GM21367 (cell line): ENCODE results near the gene MBL2.

ENCODE experiments used
- ATAC-seq: cut with Tn5 transposase; IDR thresholded peaks from one replicate; pipeline ENCODE4 v1.9.1; 2021; ENCODE audit not compliant: unreplicated experiment

The MBL2 gene

GRCh38 chr10:52772623-52773022 is at the start of gene MBL2:
TSS of gene MBL2 (minus strand) at chr10:52772784. CDS start at chr10:52771635, 1,149 bp downstream.
- ATAC-seq, result no peak

- no peak for ATAC-seq
Measured at GRCh38 chr10:52820309-52820708, 47.7 kb upstream of the MBL2 start.

GRCh38 chr10:52818019-52818418 is 45.4 kb upstream of the MBL2 start:
- ATAC-seq, result peak; percentile 85

- ATAC-seq, result no peak
Measured at GRCh38 chr10:52814506-52814905, 41.9 kb upstream of the MBL2 start.

GRCh38 chr10:52811776-52812175 is 39.2 kb upstream of the MBL2 start:
- no peak for ATAC-seq

- ATAC-seq, result no peak
Measured at GRCh38 chr10:52810761-52811160, 38.2 kb upstream of the MBL2 start.

- no peak for ATAC-seq
Measured at GRCh38 chr10:52807803-52808202, 35.2 kb upstream of the MBL2 start.

- ATAC-seq, result no peak
Measured at GRCh38 chr10:52805414-52806285, 33.1 kb upstream of the MBL2 start.

- ATAC-seq, result no peak
Measured at GRCh38 chr10:52801947-52802346, 29.4 kb upstream of the MBL2 start.

GRCh38 chr10:52786098-52786497 is 13.5 kb upstream of the MBL2 start:
- ATAC-seq, result no peak

GRCh38 chr10:52785418-52785817 is 12.8 kb upstream of the MBL2 start:
- no peak for ATAC-seq

GRCh38 chr10:52783726-52784125 is 11.1 kb upstream of the MBL2 start:
- ATAC-seq, result no peak

- ATAC-seq, result no peak
Measured at GRCh38 chr10:52782554-52782953, 10.0 kb upstream of the MBL2 start.

- ATAC-seq, result no peak
Measured at GRCh38 chr10:52780391-52781155, 8.0 kb upstream of the MBL2 start.

- peak; percentile 86 for ATAC-seq
Measured at GRCh38 chr10:52779541-52780390, 7.2 kb upstream of the MBL2 start.

GRCh38 chr10:52778511-52779392 is 6.2 kb upstream of the MBL2 start:
- no peak for ATAC-seq

GRCh38 chr10:52777414-52777813 is 4.8 kb upstream of the MBL2 start:
- ATAC-seq, result no peak

- ATAC-seq, result no peak
Measured at GRCh38 chr10:52776471-52776903, 3.9 kb upstream of the MBL2 start.

- no peak for ATAC-seq
Measured at GRCh38 chr10:52775132-52775647, 2.6 kb upstream of the MBL2 start.

- no peak for ATAC-seq
Measured at GRCh38 chr10:52774600-52775106, 2.1 kb upstream of the MBL2 start.
